NCI-H2227 treated with DMSO at 0.1 percent for 48 hours (cell line): ENCODE measurements around the gene PELI3.
"Not testable (repeated sequence)": the region's sequence is repeated elsewhere in the genome, so short reads cannot be mapped to it uniquely, and the experiment has no call there.

Experiments
- DNase-seq: peaks from one replicate; lab custom pipeline; 2025; lab: John Stamatoyannopoulos, UW

Gene PELI3

GRCh38 chr11:66466225-66467033 is at the start of gene PELI3:
TSS of gene PELI3 (plus strand) at chr11:66466905. CDS start at chr11:66468129, 1,224 bp downstream.
- DNase-seq = peak; percentile 91

GRCh38 chr11:66417000-66417399 is 49.7 kb upstream of the PELI3 start:
- peak; percentile 55 for DNase-seq

- DNase-seq = peak; percentile 89
Observed at GRCh38 chr11:66418168-66418985, 48.3 kb upstream of the PELI3 start.

GRCh38 chr11:66418986-66419308 is 47.8 kb upstream of the PELI3 start:
- no peak for DNase-seq

GRCh38 chr11:66419825-66420224 is 46.9 kb upstream of the PELI3 start:
- peak; percentile 37 for DNase-seq

- DNase-seq = peak; percentile 82
Observed at GRCh38 chr11:66420671-66421476, 45.8 kb upstream of the PELI3 start, which contains the start of gene NPAS4. TSS of gene NPAS4 (plus strand) at chr11:66421035. CDS start at chr11:66421180, 145 bp downstream.

- DNase-seq = no peak
Observed at GRCh38 chr11:66421492-66422205, 45.1 kb upstream of the PELI3 start.

- no peak for DNase-seq
Observed at GRCh38 chr11:66426314-66426713, 40.4 kb upstream of the PELI3 start.

GRCh38 chr11:66428933-66429332 is 37.8 kb upstream of the PELI3 start:
- DNase-seq = no peak

- DNase-seq = peak; percentile 64
Observed at GRCh38 chr11:66429983-66430602, 36.6 kb upstream of the PELI3 start.

- not testable (repeated sequence) for DNase-seq
Observed at GRCh38 chr11:66431287-66431686, 35.4 kb upstream of the PELI3 start.

- not testable (repeated sequence) for DNase-seq
Observed at GRCh38 chr11:66431871-66432329, 34.8 kb upstream of the PELI3 start.

GRCh38 chr11:66432597-66432996 is 34.1 kb upstream of the PELI3 start:
- DNase-seq = no peak

GRCh38 chr11:66437979-66438503 is 28.7 kb upstream of the PELI3 start:
- DNase-seq = peak; percentile 39

GRCh38 chr11:66438504-66439466 is 27.9 kb upstream of the PELI3 start, which contains the start of gene MRPL11:
TSS of gene MRPL11 (minus strand) at chr11:66438848. CDS start at chr11:66438754, 94 bp downstream.
- DNase-seq = peak; percentile 97

GRCh38 chr11:66440101-66440939 is 26.4 kb upstream of the PELI3 start:
- not testable (repeated sequence) for DNase-seq

- DNase-seq = not testable (repeated sequence)
Observed at GRCh38 chr11:66440940-66441282, 25.8 kb upstream of the PELI3 start.

GRCh38 chr11:66443602-66444001 is 23.1 kb upstream of the PELI3 start:
- DNase-seq = no peak
